GM12878 (cell line): ENCODE measurements around the gene STARD13. TPM values are rescaled to one million over a fixed set of nuclear protein-coding genes. Genes with fewer than 3 reads are reported as not detected.

ENCODE experiments used
- ATAC-seq: fragments of 200-7000 bp; cut with Tn5 transposase; 3 replicates; pipeline ENCODE4 v1.9.1; 2020; ENCODE audit warnings: mild to moderate bottlenecking, moderate library complexity
- BruUV-seq: library from RNA; stranded (reverse); fragments of 400-500 nt; replicated peaks from 2 replicates; lab custom pipeline; 2021; lab: Mats Ljungman, UMichigan
- CTCF ChIA-PET: fragments of 300-600 bp; sonication (Branson Sonifier 250); formaldehyde crosslinking; extraction: SDS; loops from one replicate; lab custom pipeline; 2021; ENCODE audit warnings: inconsistent platforms; lab: Yijun Ruan, JAX
- POLR2A ChIA-PET: fragments of 350-600 bp; formaldehyde crosslinking; extraction: SDS; loops from one replicate; lab custom pipeline; 2021; ENCODE audit warnings: inconsistent platforms; lab: Charles Lee
- RAD21 ChIA-PET: fragments of 300-600 bp; sonication (Branson Sonifier 250); formaldehyde crosslinking; loops from one replicate; lab custom pipeline; 2023; ENCODE audit warnings: antibody characterized with exemption; ENCODE audit not compliant: unreplicated experiment; lab: Charles Lee
- SMC1A ChIA-PET: fragments of 300-600 bp; sonication (Branson Sonifier 250); formaldehyde crosslinking; loops from one replicate; lab custom pipeline; 2023; ENCODE audit not compliant: unreplicated experiment, uncharacterized antibody; lab: Charles Lee
- DNase-seq: peaks from one replicate; pipeline ENCODE4 v3.0.0-alpha.2; 2011; ENCODE audit warnings: low read depth, low spot score
- FAIRE-seq: peaks from 3 replicates; lab custom pipeline; 2011; peaks lifted over from hg19 to GRCh38; lab: Jason Lieb, UNC
- H2AFZ ChIP-seq: 2 replicates; pipeline ENCODE4 v1.6.0; 2011; ENCODE audit warnings: low read depth, low read length, control low read depth; ENCODE audit not compliant: control insufficient read depth
- H3K27ac ChIP-seq: 2 replicates; pipeline ENCODE4 v1.5.1; 2011; ENCODE audit warnings: control low read depth; ENCODE audit not compliant: control insufficient read depth, insufficient read depth
- H3K27me3 ChIP-seq, 2 experiments: replicated peaks in 1 of 2; 2 replicates each; pipeline versions ENCODE4 v1.6.0 to v1.6.1; 2011; ENCODE audit warnings: low read length in 1 of 2; ENCODE audit not compliant: control insufficient read depth in 2 of 2, insufficient read depth in 2 of 2
- H3K36me3 ChIP-seq, 2 experiments: 2 replicates each; pipeline ENCODE4 v1.5.1; 2011; ENCODE audit warnings: low read length in 1 of 2; ENCODE audit not compliant: control insufficient read depth in 2 of 2, insufficient read depth in 2 of 2
- H3K4me1 ChIP-seq: 2 replicates; pipeline ENCODE4 v1.6.1; 2011; ENCODE audit warnings: mild to moderate bottlenecking, low read length, moderate library complexity, mixed read lengths; ENCODE audit not compliant: control insufficient read depth, insufficient read depth
- H3K4me2 ChIP-seq: 2 replicates; pipeline ENCODE4 v1.6.0; 2011; ENCODE audit warnings: control low read depth; ENCODE audit not compliant: control insufficient read depth, insufficient read depth
- H3K4me3 ChIP-seq: fragments of 200-600 bp; sonication (generic); 2 replicates; pipeline ENCODE4 v1.5.1; 2016
- H3K79me2 ChIP-seq: 2 replicates; pipeline ENCODE4 v1.6.0; 2011; ENCODE audit warnings: low read length; ENCODE audit not compliant: control insufficient read depth, insufficient read depth
- H3K9ac ChIP-seq: 2 replicates; pipeline ENCODE4 v1.8.0; 2011; ENCODE audit warnings: low read length, control low read depth, mixed read lengths; ENCODE audit not compliant: control insufficient read depth, insufficient read depth
- H3K9me3 ChIP-seq: replicated peaks from 3 replicates; pipeline ENCODE4 v1.5.1; 2011; ENCODE audit warnings: mild to moderate bottlenecking, low read length; ENCODE audit not compliant: control insufficient read depth, insufficient read depth
- H4K20me1 ChIP-seq: 2 replicates; pipeline ENCODE4 v1.6.0; 2011; ENCODE audit not compliant: control insufficient read depth, insufficient read depth
- EP300 ChIP-seq, 2 experiments: fragments of 150-350 bp in 1 of 2; IDR thresholded peaks; 2 replicates each; pipeline ENCODE4 v1.6.1; 2011 to 2012; ENCODE audit warnings: low read depth in 2 of 2, low read length in 2 of 2, borderline replicate concordance in 1 of 2, improper control_type of control experiment in 1 of 2, inconsistent platforms in 1 of 2; ENCODE audit not compliant: control insufficient read depth in 1 of 2
- MXI1 ChIP-seq: fragments of 150-350 bp; IDR thresholded peaks from 2 replicates; pipeline ENCODE4 v1.6.1; 2011; ENCODE audit warnings: low read depth, mild to moderate bottlenecking, inconsistent platforms, low read length, improper control_type of control experiment
- WGBS: methylation state at CpG from one replicate; pipeline ENCODE4 v1.1.6; 2016; ENCODE audit warnings: low lambda C conversion rate; ENCODE audit not compliant: insufficient replicate concordance, insufficient coverage; ENCODE audit errors: missing lambda C conversion rate; 5-methylcytosine and 5-hydroxymethylcytosine counted together
- in situ Hi-C: fragments of 300-500 bp; cut with MboI; formaldehyde crosslinking; loops from 9 replicates; pipeline ENCODE4 v1.14.3; 2018; ENCODE audit warnings: mixed read lengths
- intact Hi-C: fragments of 100-400 bp; cut with micrococcal nuclease; formaldehyde crosslinking; loops from one replicate; pipeline ENCODE4 v1.14.2; 2022; ENCODE audit not compliant: unreplicated experiment
- polyA plus RNA-seq, 11 experiments: library from polyadenylated mRNA; depleted of rRNA in 4 of 11; unstranded in 6 of 11; stranded (reverse) in 5 of 11; fragments of >200 nt; fragmentation: Nextera tagmentation in 4 of 11; fragmentation: Illumina TruSeq in 1 of 11; extraction: Ambion mirVana in 4 of 11; extraction: Trizol in 1 of 11; gene quantifications; 1 replicate in 1 of 11; 2 replicates in 10 of 11; pipeline versions ENCODE4 v1.2.1 to v1.2.3, GENCODE V29; 2011 to 2016; ENCODE audit warnings: inconsistent platforms in 2 of 11, missing spikeins in 2 of 11, low read depth in 1 of 11
- total RNA-seq, 4 experiments: library from RNA; depleted of rRNA in 3 of 4; stranded (reverse); fragments of >200 nt in 3 of 4; fragmentation: Illumina TruSeq in 1 of 4; extraction: Trizol in 1 of 4; gene quantifications; 2 replicates each; pipeline versions ENCODE4 v1.2.1 to v1.2.3, GENCODE V29; 2013 to 2021
- TF ChIP-seq, protein P1 (sequence below): fragments of 450-650 bp; conservative IDR thresholded peaks from 2 replicates; pipeline ENCODE4 v1.6.1; 2017; ENCODE audit warnings: mild to moderate bottlenecking, moderate library complexity

STARD13 gene
- total and polyA plus RNA-seq, 10 of the 15 experiments (the other 5 are each of a cell fraction or from before 2014, with no cell fraction given) = 4.0 to 41.6 (median 10.1) TPM

DNA sequence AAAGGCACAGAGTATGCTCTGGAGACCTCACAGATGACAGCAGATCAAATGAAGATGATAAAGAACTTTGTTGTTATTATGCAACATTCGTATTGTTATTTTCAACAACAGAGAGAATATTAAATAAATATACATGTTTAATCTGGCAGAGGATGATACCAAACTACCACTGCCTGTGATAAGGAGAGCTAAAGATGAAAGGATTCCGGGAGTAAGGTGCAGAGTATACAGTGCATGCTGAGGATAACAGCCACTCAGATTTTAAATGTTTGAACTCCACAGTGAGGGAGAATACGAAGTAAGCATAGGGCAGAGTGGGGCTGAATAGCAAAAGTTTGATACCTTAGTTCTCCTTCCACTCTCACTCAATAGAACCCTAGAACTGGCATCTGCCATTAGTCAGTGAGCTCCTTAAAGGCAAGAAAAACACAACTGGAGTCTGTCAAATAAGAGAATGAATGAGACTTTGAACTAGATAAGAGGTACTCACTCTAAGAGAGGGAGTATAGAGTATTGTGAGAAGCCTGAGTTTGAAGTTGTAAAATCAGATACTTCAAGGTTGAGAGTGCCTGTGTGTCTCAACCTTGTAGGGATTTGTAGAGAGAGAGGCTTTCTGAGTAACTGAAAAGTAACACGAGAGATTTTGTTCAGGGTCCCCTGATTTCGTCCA is 78.5 kb downstream of the STARD13 start:
- Histone ChIP-seq H4K20me1 (no peaks in the 10 kb centered on the region), H3K4me3 (no peak overlapping the region), H2AFZ (peak overlapping the region; percentile 88), H3K4me1 (peaks cover 31% of the 10 kb centered on the region), H3K27me3 (no peaks in the 10 kb centered on the region), H3K36me3 (no peaks in the 10 kb centered on the region), H3K27ac (peak overlapping the region; percentile 52), H3K4me2 (peak overlapping the region; percentile 80), H3K79me2 (peaks cover 34% of the 10 kb centered on the region), H3K9me3 (no peaks in the 10 kb centered on the region), H3K9ac (peak overlapping the region; percentile 24; the same call in 1 of the 2 replicates)
- ATAC-seq (peak; percentile 1; the same call in 1 of the 3 replicates), DNase-seq (no peak), FAIRE-seq (no peak)
- TF ChIP-seq EP300 (IDR thresholded peaks at IDR 0.05; ENCODE audit: borderline replicate concordance in 1 of 2, control insufficient read depth in 1 of 2, low read depth in 2 of 2, low read length in 2 of 2) (peak; percentile 15 to 21; a peak in 1 of 4 replicates), MXI1 (0 out of 2 replicates have a peak, but pooled peaks have one; percentile 20)
- TF ChIP-seq, protein P1, sequence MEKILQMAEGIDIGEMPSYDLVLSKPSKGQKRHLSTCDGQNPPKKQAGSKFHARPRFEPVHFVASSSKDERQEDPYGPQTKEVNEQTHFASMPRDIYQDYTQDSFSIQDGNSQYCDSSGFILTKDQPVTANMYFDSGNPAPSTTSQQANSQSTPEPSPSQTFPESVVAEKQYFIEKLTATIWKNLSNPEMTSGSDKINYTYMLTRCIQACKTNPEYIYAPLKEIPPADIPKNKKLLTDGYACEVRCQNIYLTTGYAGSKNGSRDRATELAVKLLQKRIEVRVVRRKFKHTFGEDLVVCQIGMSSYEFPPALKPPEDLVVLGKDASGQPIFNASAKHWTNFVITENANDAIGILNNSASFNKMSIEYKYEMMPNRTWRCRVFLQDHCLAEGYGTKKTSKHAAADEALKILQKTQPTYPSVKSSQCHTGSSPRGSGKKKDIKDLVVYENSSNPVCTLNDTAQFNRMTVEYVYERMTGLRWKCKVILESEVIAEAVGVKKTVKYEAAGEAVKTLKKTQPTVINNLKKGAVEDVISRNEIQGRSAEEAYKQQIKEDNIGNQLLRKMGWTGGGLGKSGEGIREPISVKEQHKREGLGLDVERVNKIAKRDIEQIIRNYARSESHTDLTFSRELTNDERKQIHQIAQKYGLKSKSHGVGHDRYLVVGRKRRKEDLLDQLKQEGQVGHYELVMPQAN = no peak
- intact Hi-C loops = loop anchor here (2.0 to 10.0 kb wide), 5 partner anchors 372 to 1958 kb away; partner anchors contain the start of genes N4BP2L1 and RFC3
- CTCF ChIA-PET = interaction anchor here (0.6 to 1.5 kb wide), 6 partner anchors 10 to 523 kb away, joined by 3 to 5 read pairs (median 4); no protein-coding TSS in a partner anchor
- BruUV-seq = no TSS peak
- in situ Hi-C loops = loop anchor here (5.0 to 10.0 kb wide), 2 partner anchors 335 to 1958 kb away; no protein-coding TSS in a partner anchor
- SMC1A ChIA-PET = interaction anchor here (1.0 to 33.0 kb wide), 11 partner anchors 8 to 870 kb away, joined by 3 to 832 read pairs (median 5); no protein-coding TSS in a partner anchor
- RAD21 ChIA-PET = interaction anchor here (1.0 to 10.4 kb wide), 12 partner anchors 14 to 620 kb away, joined by 3 to 231 read pairs (median 5); no protein-coding TSS in a partner anchor
- POLR2A ChIA-PET = interaction anchor here (0.6 to 12.4 kb wide), 5 partner anchors 7 to 60 kb away, joined by 3 to 262 read pairs (median 6); no protein-coding TSS in a partner anchor
- WGBS = 53% methylated on average over 5 of the region's 5 CpGs
